Sigmoid colon (tissue), 4 donors: ENCODE measurements around the gene TMC1.
"Not testable (repeated sequence)": the region's sequence is repeated elsewhere in the genome, so short reads cannot be mapped to it uniquely, and the experiment has no call there.

Experiments used
- POLR2A ChIP-seq, 2 donors: fragments of 450-650 bp; IDR thresholded peaks; one replicate each; pipeline ENCODE4 v1.6.1; 2016; ENCODE audit warnings: antibody characterized with exemption in 2 of 2, mild to moderate bottlenecking in 2 of 2, moderate library complexity in 2 of 2
- POLR2AphosphoS5 ChIP-seq, 4 donors: sonication (generic); formaldehyde crosslinking; IDR thresholded peaks; one replicate each; pipeline ENCODE4 v1.6.1; 2017; ENCODE audit warnings: antibody characterized with exemption in 4 of 4
- TF ChIP-seq, protein P1 (sequence below), 4 experiments: fragments of 450-650 bp in 3 of 4; fragments of 200-600 bp in 1 of 4; IDR thresholded peaks; one replicate each; pipeline ENCODE4 v1.5.1; 2016 to 2019; ENCODE audit warnings: antibody characterized with exemption in 4 of 4, mild to moderate bottlenecking in 3 of 4, moderate library complexity in 2 of 4

DNA sequence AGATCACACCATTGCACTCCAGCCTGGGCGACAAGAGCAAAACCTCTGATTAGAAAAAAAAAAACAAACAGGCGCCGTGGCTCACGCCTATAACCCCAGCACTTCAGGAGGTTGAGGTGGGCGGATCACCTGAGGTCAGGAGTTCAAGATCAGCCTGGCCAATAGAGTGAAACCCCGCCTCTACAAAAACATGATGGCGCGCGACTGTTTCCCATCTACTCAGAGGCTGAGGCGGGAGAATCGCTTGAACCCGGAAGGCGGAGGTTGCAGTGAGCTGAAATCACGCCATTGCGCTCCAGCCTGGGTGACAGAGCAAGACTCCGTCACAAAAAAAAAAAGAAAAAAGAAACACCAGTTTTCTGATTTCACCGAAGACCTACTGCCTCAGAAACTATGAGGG is at the start of gene TMC1:
- TF ChIP-seq POLR2A, POLR2AphosphoS5 (IDR thresholded peaks at IDR 0.05): not testable (repeated sequence)
- TF ChIP-seq, protein P1, sequence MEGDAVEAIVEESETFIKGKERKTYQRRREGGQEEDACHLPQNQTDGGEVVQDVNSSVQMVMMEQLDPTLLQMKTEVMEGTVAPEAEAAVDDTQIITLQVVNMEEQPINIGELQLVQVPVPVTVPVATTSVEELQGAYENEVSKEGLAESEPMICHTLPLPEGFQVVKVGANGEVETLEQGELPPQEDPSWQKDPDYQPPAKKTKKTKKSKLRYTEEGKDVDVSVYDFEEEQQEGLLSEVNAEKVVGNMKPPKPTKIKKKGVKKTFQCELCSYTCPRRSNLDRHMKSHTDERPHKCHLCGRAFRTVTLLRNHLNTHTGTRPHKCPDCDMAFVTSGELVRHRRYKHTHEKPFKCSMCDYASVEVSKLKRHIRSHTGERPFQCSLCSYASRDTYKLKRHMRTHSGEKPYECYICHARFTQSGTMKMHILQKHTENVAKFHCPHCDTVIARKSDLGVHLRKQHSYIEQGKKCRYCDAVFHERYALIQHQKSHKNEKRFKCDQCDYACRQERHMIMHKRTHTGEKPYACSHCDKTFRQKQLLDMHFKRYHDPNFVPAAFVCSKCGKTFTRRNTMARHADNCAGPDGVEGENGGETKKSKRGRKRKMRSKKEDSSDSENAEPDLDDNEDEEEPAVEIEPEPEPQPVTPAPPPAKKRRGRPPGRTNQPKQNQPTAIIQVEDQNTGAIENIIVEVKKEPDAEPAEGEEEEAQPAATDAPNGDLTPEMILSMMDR (IDR thresholded peaks at IDR 0.05) = not testable (repeated sequence)
